GM19452 (cell line): ENCODE measurements around the gene ACP1.
"Not testable (repeated sequence)": the region's sequence is repeated elsewhere in the genome, so short reads cannot be mapped to it uniquely, and the experiment has no call there.

ENCODE experiments used
- ATAC-seq: cut with Tn5 transposase; IDR thresholded peaks from one replicate; pipeline ENCODE4 v1.9.1; 2021; ENCODE audit not compliant: unreplicated experiment

ACP1 gene

DNA sequence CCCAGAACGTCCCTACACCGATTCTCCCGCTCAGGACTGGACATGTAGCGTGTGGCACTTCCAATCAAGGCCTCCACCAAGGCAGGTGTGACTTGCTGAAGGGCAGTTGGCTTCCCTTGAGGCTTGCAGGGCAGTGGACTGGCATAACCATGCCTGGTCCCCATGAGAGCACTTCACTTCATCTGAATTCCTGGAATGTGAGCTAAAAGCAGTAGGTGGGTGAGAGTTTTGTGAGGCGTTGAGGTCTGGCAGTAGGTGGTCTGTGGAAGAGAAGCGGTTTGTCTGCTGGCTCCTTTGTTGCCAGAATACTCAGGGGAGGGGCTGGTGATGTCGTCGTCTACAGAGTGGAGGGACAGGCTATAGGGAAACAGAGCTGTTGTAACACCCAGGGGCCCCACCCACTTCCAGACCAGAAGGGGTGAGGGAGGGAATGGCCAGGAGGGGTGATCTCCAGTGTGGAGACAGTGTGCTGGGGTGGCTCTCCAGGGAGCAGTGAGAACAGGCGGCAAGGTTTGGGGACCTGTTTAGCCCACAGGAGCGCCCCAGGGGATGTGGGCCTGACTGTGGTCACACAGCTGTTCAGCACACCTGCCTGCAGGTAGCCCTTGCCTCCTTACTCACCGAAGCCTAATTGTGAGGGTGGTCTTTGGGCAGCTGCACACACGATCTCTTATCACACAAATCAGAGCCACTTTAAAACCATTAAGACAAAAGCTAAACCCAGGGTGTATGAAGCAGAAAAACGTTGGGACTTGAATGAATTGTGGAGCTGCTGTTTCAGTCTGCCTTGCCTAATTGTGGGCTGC lies 44.6 kb downstream of the ACP1 start:
- no peak for ATAC-seq

DNA sequence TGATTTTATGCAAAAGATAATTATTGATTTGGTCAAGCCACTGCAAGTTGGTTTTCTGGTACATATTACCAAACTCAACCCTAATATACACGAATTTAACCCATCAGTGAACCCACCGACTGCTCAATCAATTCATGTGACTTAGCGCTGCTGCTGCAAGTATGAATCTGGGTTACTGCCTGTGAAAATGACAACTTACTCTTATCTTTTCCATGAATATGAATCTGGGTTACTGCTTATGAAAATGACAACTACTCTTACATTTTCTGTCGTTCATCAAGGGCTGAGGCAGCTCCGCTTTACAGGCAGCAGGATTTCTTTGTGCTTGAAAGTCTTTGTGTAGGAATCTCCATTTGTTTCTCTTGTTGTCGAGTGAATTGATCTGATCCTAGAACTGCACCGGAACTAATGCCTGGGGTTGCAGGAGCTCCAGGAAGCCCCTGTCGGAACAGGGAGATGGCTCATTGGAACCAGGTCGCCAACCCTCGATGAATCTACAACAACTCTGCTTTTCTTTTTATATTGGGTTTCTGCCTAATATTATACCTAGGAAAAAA lies 45.3 kb downstream of the ACP1 start:
- ATAC-seq = no peak

DNA sequence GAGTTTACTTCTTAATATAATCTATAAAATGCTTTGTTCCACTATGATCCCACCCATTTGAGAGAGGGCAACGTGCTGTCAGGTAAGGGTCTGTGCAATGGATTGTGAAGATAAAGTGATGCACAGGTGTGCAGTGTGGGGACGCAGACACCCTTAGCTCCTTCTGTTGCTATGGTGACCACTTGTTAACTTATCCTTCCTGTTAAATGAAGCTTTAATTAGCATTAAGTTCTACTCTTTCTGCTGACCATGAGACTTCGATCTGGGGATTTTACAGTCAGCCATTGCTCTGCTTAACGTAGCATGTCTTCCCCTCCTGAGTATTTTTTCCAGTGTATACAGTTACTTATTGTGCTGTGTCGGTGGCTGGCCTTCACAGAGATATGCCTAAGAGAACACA lies 46.2 kb downstream of the ACP1 start:
- no peak for ATAC-seq

DNA sequence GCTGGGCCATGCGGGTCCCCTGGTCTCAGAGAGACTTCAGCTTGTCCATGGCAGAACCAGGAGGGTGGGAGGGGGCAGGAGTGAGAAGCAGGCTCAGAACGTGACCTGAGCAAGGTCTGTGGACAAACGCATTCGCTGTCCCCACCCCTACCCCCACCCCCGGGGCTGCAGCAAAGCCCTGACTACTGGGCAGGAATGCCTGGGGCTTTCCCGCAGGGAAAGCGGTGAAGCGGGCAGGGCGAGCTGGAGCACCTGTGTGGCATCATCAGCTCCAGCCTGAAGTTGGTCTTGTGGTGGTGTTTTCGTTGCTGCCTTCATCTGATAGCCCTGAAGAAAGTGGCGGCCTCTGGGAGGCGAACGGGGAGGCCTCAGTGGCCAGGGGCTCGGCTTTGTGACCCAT lies 49.2 kb downstream of the ACP1 start:
- no peak for ATAC-seq

DNA sequence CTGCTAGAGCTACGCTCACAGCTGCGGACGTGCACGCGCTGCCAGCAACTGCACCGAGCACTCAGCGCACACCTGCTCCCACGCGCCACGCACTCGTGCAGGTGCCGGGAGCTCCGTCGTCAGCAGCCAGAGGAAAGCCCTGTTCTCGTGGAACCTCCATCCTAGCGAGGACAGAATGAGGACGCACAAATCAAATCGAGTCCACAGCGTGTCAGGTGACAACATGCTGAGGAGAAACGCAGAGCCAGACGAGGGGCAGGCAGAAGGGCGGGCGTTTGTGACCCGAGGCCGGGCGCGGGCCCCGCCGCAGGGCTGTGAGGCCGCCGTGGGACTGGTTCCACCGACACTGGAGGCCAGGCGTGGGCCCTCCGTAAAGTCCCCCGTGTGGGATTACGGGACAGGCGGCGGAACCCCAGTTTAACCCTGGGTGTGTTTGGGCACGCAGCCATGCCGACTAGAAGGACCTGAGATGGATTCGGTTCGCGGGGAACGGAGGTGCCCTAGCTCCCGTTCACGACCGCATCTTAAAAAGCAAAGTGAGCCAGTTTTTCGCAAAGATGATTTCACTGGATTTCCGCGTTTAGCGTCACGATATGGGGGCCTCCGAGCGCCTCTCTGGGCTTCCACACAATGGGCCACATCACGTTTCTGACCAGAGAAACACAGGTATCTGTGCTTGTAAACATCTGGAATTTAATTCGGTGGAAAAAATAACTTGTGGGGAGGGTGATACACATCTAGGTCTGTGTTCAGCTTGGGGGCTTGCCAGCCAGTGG lies 50.0 kb downstream of the ACP1 start:
- no peak for ATAC-seq

DNA sequence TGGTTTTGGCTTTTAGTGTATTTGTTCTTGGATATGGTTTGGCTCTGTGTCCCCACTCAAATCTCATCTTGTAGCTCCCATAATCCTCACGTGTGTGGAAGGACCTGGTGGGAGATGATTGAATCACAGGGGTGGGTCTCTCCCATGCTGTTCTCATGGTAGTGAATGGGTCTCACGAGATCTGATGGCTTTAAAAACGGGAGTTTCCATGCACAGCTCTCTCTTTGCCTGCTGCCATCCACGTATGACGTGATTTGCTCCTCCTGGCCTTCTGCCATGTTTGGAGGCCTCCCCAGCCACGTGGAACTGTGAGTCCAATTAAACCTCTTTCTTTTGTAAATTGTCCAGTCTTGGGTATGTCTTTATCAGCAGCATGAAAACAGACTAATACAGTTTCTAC lies 51.2 kb downstream of the ACP1 start:
- ATAC-seq = not testable (repeated sequence)

DNA sequence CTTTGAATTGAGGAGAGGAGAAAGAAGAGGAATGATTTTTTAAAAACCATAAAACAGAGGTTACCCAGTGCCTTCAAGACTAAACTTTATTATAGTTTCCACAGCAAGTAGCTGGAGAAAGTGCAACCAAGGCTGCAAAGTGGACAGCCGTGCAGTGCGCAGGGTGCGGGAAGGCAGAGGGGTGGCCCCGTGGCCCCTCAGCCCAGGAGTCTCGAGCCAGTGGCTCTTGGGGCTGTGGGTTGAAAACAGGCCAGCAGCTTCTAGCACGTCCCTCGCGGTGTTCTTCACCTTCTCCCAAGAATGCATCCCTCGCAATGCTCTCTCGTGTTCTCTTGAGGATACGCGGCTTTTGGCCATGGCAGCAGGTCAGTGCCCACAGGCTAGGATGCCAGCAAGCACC lies 51.6 kb downstream of the ACP1 start:
- no peak for ATAC-seq

DNA sequence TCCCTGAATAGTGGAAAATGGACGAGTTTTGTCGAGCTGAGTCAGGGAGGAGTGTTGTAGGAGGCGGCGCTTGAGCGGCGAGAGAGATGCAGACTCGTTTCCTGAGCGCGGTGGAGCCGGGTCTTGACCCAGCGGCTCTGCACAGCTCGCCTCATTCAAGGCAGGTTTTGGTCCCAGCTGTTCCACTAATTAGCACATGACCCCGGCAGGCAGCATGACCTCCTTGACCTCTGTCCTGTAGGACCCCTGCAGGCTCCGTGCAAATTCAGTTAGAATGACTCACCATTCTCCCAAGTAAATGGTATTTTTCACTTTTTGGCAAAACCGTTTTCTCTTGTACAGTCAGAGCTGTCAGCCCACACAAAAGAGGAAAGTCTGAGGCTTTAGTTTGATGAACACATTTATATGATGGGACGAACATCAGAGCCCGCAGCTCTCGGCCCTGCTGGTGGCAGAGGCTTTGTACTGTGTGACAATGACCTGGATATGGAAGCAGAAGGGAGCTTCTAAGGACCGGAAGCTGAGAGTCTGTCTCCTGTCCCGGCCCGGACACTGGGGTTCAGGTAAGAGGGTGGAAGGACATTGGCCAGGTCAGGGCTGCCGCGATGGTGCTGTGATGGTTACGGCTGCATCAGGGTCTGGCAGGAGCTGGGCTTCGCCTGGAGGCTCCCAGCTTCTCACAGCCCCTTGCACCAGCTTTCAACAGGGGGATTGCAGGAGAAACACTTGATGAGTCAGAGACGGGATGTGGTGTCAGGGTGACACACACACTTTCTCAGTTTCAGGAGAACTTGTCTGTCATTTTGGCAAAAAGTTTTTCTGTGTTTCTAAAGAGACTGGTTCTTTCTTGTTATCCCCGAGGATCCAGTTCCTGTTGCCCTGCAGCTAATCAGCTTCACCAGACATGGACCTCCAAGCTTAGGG lies 53.0 kb downstream of the ACP1 start:
- ATAC-seq = peak; percentile 77

DNA sequence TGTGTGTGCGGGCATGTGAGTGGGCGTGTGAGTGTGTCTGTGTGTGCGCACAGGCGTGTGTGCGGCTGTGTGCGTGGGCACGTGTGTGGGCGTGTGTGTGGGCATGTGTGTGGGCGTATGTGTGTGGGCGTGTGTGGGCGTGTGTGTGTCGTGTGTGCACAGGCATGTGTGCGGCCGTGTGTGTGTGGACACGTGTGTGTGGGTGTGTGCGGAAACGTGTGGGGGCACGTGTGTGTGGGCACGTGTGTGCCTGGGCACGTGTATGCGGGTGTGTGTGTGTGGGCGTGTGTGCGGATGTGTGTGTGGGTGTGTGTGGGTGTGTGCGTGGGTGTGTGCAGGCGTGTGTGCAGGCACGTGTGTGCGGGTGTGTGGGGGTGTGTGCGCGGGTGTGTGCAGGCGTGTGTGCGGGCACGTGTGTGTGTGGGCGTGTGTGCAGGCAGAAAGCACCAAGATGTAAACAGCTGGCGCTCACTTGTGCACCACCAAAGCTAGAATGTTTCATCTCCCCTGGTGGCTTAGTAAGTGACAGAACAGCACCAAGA lies 54.4 kb downstream of the ACP1 start:
- ATAC-seq = no peak

DNA sequence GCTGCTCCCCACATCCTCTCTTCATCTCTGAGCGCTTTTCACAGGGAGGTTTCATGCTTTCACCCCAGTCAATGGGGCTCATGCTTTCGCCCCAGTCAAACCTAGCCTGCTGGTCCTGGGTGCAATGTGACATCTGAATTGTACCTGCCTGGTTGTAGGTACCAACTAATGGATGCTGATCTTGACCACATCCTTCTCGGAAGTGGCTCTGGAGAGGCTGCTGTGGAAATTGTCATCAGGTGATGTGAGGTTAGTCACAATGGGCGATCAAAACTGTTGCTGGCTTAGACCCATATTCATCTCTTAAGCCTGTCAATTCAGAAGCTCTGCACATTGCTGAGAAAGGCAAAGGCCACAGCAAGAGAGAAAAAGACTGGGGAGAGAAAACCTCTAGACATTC lies 55.8 kb downstream of the ACP1 start:
- no peak for ATAC-seq

DNA sequence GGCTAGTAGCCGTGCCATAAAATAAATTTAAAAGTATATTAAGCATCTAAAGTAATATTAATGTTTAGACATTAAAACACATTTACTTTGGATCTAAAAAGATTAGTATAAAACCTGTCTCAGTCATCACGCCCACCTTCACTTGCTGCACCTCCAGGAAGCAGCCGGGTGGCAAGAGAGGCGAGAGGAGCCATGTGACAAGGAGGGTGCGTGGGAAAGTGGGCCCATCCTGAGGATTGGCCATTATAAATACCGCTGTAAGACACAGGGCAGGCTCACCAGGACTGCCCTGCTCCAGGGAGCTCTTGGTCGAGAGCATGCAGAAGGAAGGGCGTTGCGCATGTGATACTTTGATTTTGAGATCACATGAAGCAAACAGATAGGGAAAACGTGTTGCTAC lies 57.6 kb downstream of the ACP1 start:
- no peak for ATAC-seq

DNA sequence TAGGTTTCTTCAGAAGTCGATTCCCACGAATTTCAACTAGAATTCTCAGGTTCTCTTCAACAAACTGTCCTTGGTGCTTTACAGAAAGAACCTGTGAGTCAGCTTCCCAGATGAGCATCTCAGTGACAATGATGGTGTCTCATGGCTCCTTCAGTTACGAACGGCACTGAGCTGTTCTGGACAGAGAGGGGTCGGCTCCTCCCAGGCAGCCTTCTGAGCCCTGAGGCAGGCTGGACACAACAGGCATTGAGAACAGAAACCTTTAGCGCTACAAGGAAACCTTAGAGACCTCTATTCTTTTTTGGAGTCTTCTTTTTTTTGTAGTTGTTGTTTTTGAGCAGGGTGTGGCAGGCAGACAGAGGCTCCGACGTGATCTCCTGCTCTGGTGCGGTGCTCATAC lies 58.3 kb downstream of the ACP1 start:
- ATAC-seq = no peak
